Tibial nerve (tissue), 4 donors: ENCODE results near the gene KIF20B. TPM values are rescaled to one million over a fixed set of nuclear protein-coding genes. Genes with fewer than 3 reads are reported as not detected.
"Not testable (repeated sequence)": the region's sequence is repeated elsewhere in the genome, so short reads cannot be mapped to it uniquely, and the experiment has no call there.

Source experiments
- DNase-seq, 2 donors: peaks; one replicate each; pipeline ENCODE4 v3.0.0-alpha.2; 2019; ENCODE audit warnings: low spot score in 2 of 2
- H3K27ac ChIP-seq, 4 donors: fragments of 200-600 bp; sonication (generic) in 3 of 4; one replicate each; pipeline ENCODE4 v1.5.1; 2017 to 2019; ENCODE audit warnings: mild to moderate bottlenecking in 1 of 4
- H3K27me3 ChIP-seq, 2 donors: fragments of 200-600 bp; sonication (generic) in 1 of 2; one replicate each; pipeline versions ENCODE4 v1.5.1 to v1.6.0; 2017 to 2019
- H3K36me3 ChIP-seq, 3 donors: fragments of 200-600 bp; sonication (generic); one replicate each; pipeline ENCODE4 v1.5.1; 2018 to 2019
- H3K4me1 ChIP-seq, 4 donors: fragments of 200-600 bp; sonication (generic) in 3 of 4; one replicate each; pipeline ENCODE4 v1.5.1; 2017 to 2019
- H3K4me3 ChIP-seq, 4 donors: fragments of 200-600 bp; sonication (generic) in 3 of 4; one replicate each; pipeline ENCODE4 v1.5.1; 2017 to 2019; ENCODE audit warnings: mild to moderate bottlenecking in 1 of 4, moderate library complexity in 1 of 4
- H3K9me3 ChIP-seq, 4 donors: fragments of 200-600 bp; sonication (generic) in 3 of 4; one replicate each; pipeline ENCODE4 v1.5.1; 2017 to 2019
- EP300 ChIP-seq, 2 donors: sonication (generic); formaldehyde crosslinking; IDR thresholded peaks; one replicate each; pipeline ENCODE4 v1.6.1; 2017; ENCODE audit warnings: antibody characterized with exemption in 2 of 2, mild to moderate bottlenecking in 1 of 2
- POLR2A ChIP-seq, 2 donors: fragments of 450-650 bp; IDR thresholded peaks; one replicate each; pipeline ENCODE4 v1.6.1; 2017; ENCODE audit warnings: antibody characterized with exemption in 2 of 2, mild to moderate bottlenecking in 2 of 2, moderate library complexity in 2 of 2
- WGBS, 2 donors: methylation state at CpG; one replicate each; pipeline ENCODE4 v1.1.5; 2018; 5-methylcytosine and 5-hydroxymethylcytosine counted together
- total RNA-seq, 4 donors: library from RNA; depleted of rRNA; stranded (reverse); fragments of >200 nt; gene quantifications; one replicate each; pipeline ENCODE4 v1.1.0, GENCODE V29; 2016
- TF ChIP-seq, protein P1 (sequence below), 5 experiments: fragments of 200-600 bp in 3 of 5; fragments of 450-650 bp in 2 of 5; sonication (generic) in 3 of 5; IDR thresholded peaks; one replicate each; pipeline ENCODE4 v1.5.1; 2016 to 2019; ENCODE audit warnings: antibody characterized with exemption in 5 of 5, mild to moderate bottlenecking in 3 of 5, moderate library complexity in 2 of 5

The KIF20B gene
- total RNA-seq, 4 donors from 2014 or later: 1.6 to 4.8 (median 2.3) TPM

DNA sequence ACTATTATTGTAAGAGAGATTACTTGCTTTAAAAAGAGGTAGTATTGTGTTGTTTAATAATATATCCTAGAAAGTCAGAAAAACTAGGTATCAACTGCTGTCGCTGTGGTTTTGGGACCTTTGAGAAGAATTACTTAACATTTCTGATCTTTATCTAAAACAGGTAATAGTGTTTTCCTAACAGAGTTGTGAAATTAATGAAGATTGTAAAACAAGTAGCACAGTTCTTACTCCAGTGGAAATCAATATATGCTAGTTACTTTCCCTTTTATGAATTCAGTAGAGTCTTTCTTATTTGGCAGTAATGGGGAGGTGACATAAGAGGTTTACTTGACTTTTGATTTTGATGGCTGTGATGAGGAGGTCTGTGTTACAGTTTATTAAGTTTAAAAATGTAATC is 58.1 kb downstream of the KIF20B start:
- WGBS, 2 donors: 100% methylated on average over 1 of the region's 1 CpG
- Histone ChIP-seq H3K27ac (no peak overlapping the region), H3K27me3 (no peaks in the 10 kb centered on the region), H3K4me3 (no peak overlapping the region), H3K9me3 (no peaks in the 10 kb centered on the region), H3K36me3 (peaks cover 0 to 48% (median 0%) of the 10 kb centered on the region in 3 donors), H3K4me1 (no peaks in the 10 kb centered on the region)
- TF ChIP-seq EP300 (IDR thresholded peaks at IDR 0.05): no peak
- TF ChIP-seq, protein P1, sequence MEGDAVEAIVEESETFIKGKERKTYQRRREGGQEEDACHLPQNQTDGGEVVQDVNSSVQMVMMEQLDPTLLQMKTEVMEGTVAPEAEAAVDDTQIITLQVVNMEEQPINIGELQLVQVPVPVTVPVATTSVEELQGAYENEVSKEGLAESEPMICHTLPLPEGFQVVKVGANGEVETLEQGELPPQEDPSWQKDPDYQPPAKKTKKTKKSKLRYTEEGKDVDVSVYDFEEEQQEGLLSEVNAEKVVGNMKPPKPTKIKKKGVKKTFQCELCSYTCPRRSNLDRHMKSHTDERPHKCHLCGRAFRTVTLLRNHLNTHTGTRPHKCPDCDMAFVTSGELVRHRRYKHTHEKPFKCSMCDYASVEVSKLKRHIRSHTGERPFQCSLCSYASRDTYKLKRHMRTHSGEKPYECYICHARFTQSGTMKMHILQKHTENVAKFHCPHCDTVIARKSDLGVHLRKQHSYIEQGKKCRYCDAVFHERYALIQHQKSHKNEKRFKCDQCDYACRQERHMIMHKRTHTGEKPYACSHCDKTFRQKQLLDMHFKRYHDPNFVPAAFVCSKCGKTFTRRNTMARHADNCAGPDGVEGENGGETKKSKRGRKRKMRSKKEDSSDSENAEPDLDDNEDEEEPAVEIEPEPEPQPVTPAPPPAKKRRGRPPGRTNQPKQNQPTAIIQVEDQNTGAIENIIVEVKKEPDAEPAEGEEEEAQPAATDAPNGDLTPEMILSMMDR (IDR thresholded peaks at IDR 0.05): no peak
- no peak for TF ChIP-seq POLR2A (IDR thresholded peaks at IDR 0.05)
- no peak for DNase-seq

DNA sequence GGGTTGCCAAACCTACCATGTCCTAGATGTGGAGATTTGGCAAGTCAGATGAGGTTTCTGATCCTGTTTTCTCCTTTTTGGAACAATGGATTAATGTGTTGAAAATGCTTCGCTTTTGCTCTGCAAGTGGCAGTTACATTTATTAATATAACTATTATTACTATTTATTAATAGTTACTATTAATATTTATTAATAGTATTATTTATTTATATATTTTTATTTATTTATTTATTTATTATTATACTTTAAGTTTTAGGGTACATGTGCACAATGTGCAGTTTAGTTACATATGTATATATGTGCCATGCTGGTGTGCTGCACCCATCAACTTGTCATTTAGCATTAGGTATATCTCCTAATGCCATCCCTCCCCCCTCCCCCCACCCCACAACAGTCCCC is 62.3 kb downstream of the KIF20B start:
- 100% methylated on average over 1 of the region's 1 CpG for WGBS, 2 donors

DNA sequence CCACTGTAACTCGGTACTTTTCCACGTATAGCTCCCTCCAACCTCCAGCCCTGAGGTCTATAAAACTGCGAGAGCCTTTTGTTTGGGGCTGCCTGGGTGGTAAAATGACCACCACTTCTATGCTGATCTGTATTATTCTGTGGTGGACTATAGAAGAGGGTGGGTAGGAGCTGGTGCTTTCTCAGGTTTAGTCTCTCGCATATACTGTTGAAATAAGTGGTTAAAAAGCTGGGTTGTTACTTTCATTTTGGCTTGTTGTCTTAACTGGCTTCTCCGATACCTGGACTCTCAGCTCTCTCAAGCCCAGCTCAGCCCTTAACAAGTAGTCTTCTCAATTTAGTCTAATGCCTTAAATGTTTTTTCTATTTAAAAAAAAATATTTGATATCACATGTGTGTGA is 70.3 kb downstream of the KIF20B start:
- Histone ChIP-seq H3K9me3 (no peaks in the 10 kb centered on the region), H3K4me1 (no peaks in the 10 kb centered on the region), H3K36me3 (peaks cover 0 to 26% (median 0%) of the 10 kb centered on the region in 3 donors), H3K4me3 (no peak overlapping the region), H3K27me3 (no peaks in the 10 kb centered on the region), H3K27ac (no peak overlapping the region)
- TF ChIP-seq EP300 (IDR thresholded peaks at IDR 0.05) (no peak), POLR2A (IDR thresholded peaks at IDR 0.05) (no peak)
- TF ChIP-seq, protein P1 (IDR thresholded peaks at IDR 0.05): no peak
- 79 to 81% methylated on average over 5 of the region's 5 CpGs for WGBS, 2 donors
- DNase-seq: no peak

More for the DNA sequence above, 62.3 kb downstream of the KIF20B start:
- DNase-seq, H3K4me1 ChIP-seq, H3K27ac ChIP-seq, H3K9me3 ChIP-seq, H3K27me3 ChIP-seq, H3K4me3 ChIP-seq: not testable (repeated sequence)
- H3K36me3 ChIP-seq: peaks cover 0 to 50% (median 0%) of the 10 kb centered on the region in 3 donors

DNA sequence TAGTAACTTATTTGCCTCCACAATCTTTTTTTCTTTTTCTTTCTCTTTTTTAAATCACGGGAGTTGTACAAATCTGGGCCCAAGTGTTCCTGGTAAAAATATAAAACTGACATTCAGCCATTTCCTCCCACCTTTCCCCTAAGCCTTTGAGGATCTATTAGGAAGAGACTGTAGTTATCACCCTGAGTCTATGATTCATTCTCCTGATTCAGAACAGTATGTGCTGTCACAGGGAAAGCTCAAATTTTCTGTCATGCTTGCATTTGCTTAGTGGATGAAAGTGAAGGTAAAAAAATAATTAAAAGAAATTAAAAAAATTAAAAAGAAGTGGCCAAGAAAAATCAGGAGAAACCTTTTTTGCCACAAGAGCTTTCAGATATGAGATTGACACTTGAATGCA is 71.7 kb downstream of the KIF20B start:
- no peak for DNase-seq
- WGBS, 2 donors: 46 to 92% methylated on average over 1 of the region's 1 CpG
- no peaks in the 10 kb centered on the region for H3K27me3 ChIP-seq
- H3K27ac ChIP-seq: no peak overlapping the region
- peaks cover 0 to 26% (median 0%) of the 10 kb centered on the region in 3 donors for H3K36me3 ChIP-seq
- H3K9me3 ChIP-seq: no peaks in the 10 kb centered on the region
- no peak overlapping the region for H3K4me3 ChIP-seq
- no peaks in the 10 kb centered on the region for H3K4me1 ChIP-seq
- TF ChIP-seq POLR2A (IDR thresholded peaks at IDR 0.05): no peak
- TF ChIP-seq, protein P1 (IDR thresholded peaks at IDR 0.05): no peak
- TF ChIP-seq EP300 (IDR thresholded peaks at IDR 0.05): no peak

DNA sequence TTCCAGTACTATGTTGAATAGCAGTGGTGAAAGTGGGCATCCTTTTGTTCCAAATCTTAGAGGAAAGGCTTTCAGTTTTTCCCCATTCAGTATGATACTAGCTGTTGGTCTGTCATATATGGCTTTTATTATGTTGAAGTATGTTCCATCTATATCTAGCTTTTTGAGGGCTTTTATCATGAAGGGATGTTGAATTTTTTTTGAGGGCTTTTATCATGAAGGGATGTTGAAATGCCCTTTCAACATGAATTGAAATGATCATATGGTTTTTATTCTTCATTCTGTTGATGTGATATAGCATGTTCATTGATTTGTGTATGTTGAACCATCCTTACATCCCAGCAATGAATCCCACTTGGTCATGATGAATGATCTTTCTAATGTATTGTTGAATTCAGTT is 75.3 kb downstream of the KIF20B start:
- Histone ChIP-seq H3K4me1 (no peaks in the 10 kb centered on the region), H3K27me3 (no peaks in the 10 kb centered on the region), H3K4me3 (no peak overlapping the region), H3K9me3 (no peaks in the 10 kb centered on the region), H3K36me3 (peaks cover 0 to 33% (median 0%) of the 10 kb centered on the region in 3 donors), H3K27ac (no peak overlapping the region)
- TF ChIP-seq, protein P1 (IDR thresholded peaks at IDR 0.05): no peak
- TF ChIP-seq EP300 (IDR thresholded peaks at IDR 0.05) (no peak), POLR2A (IDR thresholded peaks at IDR 0.05) (no peak)
- no peak for DNase-seq

DNA sequence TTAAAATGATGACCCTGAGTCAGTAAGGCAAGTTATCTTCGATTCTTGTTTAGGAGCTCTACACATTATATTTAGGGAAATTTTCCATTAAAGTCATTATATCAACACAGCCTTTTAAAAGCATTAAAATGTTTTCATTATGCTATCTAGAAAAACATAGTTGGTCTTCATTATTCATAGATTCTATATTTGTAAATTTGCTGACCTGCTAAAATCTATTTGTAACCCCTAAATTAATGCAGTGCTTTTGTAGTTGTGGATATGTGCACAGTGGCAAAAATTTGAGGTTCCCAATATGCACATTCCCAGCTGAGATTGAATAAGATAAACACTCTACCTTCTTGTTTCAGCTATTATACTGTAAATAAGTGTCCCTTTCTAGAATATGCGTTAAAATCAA is 81.1 kb downstream of the KIF20B start:
- WGBS, 2 donors: 79 to 85% methylated on average over 2 of the region's 2 CpGs
- Histone ChIP-seq H3K36me3 (peaks cover 0 to 13% (median 0%) of the 10 kb centered on the region in 3 donors), H3K9me3 (no peaks in the 10 kb centered on the region), H3K4me3 (no peak overlapping the region), H3K27me3 (no peaks in the 10 kb centered on the region), H3K4me1 (no peaks in the 10 kb centered on the region), H3K27ac (no peak overlapping the region)
- DNase-seq: no peak
- TF ChIP-seq, protein P1 (IDR thresholded peaks at IDR 0.05): no peak
- TF ChIP-seq POLR2A (IDR thresholded peaks at IDR 0.05): no peak
- TF ChIP-seq EP300 (IDR thresholded peaks at IDR 0.05): no peak
